ENCODE data around the gene COMMD10.
"Not testable (repeated sequence)": the region's sequence is repeated elsewhere in the genome, so short reads cannot be mapped to it uniquely, and the experiment has no call there.

The COMMD10 gene

DNA sequence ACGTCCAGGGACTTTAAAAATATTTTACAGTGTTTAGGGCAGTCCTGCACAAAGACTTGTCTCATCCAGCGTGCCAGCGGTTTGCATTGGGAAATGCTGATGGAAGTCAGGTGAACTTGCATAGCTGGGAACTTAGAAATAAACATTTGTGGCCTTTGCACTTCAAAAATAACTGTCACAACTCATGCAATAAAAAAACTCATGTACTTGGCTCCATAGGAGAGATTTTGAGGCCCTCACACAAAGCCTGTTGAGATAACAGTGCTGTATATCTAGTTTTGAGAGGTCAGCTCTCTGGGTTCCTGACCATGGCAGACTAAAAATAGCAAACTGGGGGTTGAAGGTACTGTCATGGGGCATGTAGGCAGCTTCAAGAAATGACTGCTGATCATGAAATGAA lies 5.5 kb downstream of the COMMD10 start:
- TF ChIP-seq, protein P1, sequence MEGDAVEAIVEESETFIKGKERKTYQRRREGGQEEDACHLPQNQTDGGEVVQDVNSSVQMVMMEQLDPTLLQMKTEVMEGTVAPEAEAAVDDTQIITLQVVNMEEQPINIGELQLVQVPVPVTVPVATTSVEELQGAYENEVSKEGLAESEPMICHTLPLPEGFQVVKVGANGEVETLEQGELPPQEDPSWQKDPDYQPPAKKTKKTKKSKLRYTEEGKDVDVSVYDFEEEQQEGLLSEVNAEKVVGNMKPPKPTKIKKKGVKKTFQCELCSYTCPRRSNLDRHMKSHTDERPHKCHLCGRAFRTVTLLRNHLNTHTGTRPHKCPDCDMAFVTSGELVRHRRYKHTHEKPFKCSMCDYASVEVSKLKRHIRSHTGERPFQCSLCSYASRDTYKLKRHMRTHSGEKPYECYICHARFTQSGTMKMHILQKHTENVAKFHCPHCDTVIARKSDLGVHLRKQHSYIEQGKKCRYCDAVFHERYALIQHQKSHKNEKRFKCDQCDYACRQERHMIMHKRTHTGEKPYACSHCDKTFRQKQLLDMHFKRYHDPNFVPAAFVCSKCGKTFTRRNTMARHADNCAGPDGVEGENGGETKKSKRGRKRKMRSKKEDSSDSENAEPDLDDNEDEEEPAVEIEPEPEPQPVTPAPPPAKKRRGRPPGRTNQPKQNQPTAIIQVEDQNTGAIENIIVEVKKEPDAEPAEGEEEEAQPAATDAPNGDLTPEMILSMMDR (IDR thresholded peaks at IDR 0.05; ENCODE audit: insufficient read depth, low read depth, low read length, missing control alignments) = no peak
- H3K4me3 ChIP-seq (ENCODE audit: low read depth, low read length) = no peak overlapping the region
- no peak for DNase-seq (ENCODE audit: low read depth)

DNA sequence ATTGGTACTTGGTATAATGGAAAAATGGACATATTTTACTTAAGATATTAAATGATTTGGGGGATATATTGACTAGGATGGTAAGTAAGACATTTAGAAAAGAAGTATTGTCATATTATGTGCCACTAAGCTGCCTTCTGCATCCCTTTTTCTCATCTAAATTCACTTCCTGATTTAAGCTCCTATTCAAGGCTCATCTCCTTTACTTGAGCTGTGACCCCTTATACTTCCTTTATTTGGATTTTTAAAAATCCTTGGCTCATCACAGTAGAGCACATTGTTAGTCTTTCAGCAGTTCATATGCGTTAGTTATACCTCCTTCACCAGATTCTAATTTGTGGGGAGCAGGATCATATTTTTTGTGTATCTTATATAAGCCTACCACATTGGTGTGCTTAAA lies 6.6 kb downstream of the COMMD10 start:
- TF ChIP-seq, protein P1 (IDR thresholded peaks at IDR 0.05; ENCODE audit: insufficient read depth, low read depth, low read length, missing control alignments) = no peak
- H3K4me3 ChIP-seq (ENCODE audit: low read depth, low read length) = no peak overlapping the region
- no peak for DNase-seq (ENCODE audit: low read depth)

DNA sequence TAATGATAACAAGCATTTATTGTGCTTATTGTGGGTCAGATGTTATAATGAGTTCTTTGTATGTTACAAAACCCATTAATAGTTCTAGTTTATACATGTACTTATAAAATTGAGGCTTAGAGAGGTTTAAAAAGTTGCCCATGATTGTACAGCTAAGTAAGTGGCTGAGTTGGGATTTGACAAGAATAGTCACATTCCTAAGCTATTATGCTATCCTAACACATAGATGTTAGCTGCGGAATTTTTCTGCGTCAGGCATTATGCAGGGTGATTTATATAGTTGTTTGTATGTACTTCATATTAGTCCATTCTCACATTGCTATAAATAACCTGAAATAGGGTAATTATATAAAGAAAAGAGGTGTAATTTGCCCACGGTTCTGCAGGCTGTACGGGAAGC lies 12.5 kb downstream of the COMMD10 start:
- TF ChIP-seq, protein P1 (IDR thresholded peaks at IDR 0.05; ENCODE audit: insufficient read depth, low read depth, low read length, missing control alignments) = no peak
- H3K4me3 ChIP-seq (ENCODE audit: low read depth, low read length) = no peak overlapping the region

DNA sequence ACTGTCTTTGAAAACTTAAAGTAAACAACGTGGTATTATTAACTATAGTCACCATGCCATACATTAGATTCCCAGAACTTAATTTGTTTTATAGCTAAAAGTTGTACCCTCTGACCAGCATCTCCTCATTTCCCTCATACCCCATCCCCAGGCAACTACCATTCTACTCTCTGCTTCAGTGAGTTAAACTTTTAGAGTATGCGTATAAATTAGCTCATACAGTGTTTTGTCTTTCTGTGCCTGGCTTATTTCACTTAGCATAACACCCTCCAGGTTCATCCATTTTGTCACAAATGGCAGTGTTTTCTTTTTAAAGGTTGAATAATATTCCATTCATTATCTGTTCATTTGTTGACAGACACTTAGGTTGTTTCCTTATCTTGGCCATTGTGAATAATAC lies 14.2 kb downstream of the COMMD10 start:
- no peak overlapping the region for H3K4me3 ChIP-seq (ENCODE audit: low read depth, low read length)
- DNase-seq (ENCODE audit: low read depth) = no peak
- TF ChIP-seq, protein P1 (IDR thresholded peaks at IDR 0.05; ENCODE audit: insufficient read depth, low read depth, low read length, missing control alignments) = no peak

More for the DNA sequence above, 12.5 kb downstream of the COMMD10 start:
- DNase-seq (ENCODE audit: low read depth) = no peak

DNA sequence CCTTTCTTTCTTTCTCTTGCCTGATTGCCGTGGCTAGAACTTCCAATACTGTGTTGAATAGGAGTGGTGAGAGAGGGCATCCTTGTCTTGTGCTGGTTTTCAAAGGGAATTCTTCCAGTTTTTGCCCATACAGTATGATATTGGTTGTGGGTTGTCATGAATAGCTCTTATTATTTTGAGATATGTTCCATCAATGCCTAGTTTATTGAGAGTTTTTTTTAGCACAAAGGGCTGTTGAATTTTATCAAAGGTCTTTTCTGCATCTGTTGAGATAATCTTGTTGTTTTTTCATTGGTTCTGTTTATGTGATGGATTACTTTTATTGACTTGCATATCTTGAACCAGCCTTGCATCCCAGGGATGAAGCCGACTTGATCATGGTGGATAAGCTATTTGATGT lies 20.1 kb downstream of the COMMD10 start:
- not testable (repeated sequence) for H3K4me3 ChIP-seq (ENCODE audit: low read depth, low read length); DNase-seq (ENCODE audit: low read depth)

DNA sequence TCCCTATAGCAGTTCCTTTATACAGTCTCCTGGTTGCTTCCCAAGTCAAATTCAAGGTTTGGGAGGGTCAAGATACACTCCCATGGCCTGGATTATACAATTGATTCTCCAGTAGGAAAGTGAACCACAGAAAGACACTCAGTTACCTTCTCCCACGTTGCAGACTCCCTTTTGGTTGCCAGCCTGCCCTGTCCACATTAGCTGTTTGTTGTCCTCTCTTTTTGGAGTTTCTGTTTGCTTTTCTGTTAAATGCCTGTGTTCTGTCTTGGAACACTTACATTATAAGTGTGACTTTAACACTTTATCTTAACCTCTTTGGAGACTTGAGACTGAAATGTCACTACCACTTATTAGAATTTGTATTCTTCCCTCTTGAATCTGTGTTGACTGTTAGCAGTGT lies 30.3 kb downstream of the COMMD10 start:
- TF ChIP-seq, protein P1 (IDR thresholded peaks at IDR 0.05; ENCODE audit: insufficient read depth, low read depth, low read length, missing control alignments) = no peak
- no peak for DNase-seq (ENCODE audit: low read depth)

DNA sequence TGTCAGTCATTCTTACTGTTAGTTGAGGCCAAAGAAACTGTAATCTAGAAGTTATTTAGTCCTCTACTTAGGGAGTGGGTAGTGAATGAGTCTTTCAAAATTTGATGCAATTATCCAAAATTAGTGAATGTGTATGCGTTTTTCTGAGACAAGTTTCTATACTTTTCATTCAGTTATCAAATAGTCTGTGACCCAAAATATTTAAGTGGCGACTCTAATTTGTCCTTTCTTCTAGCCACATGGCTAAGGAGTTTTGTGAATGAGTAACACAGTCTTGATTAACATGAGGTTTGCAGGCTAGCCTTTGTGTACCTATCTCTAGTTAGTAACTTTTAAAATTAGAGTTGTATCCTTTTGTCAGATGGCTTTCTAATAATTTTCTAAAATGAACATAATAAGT lies 45.6 kb downstream of the COMMD10 start:
- DNase-seq (ENCODE audit: low read depth) = no peak
- TF ChIP-seq, protein P1 (IDR thresholded peaks at IDR 0.05; ENCODE audit: insufficient read depth, low read depth, low read length, missing control alignments) = no peak
- H3K4me3 ChIP-seq (ENCODE audit: low read depth, low read length) = no peak overlapping the region

More for the DNA sequence above, 30.3 kb downstream of the COMMD10 start:
- no peak overlapping the region for H3K4me3 ChIP-seq (ENCODE audit: low read depth, low read length)
